OCI-LY7 (cell line): ENCODE results near the gene C1QTNF2.

Experiments
- CTCF ChIP-seq: fragments of 200-600 bp; sonication (generic); conservative IDR thresholded peaks from 2 replicates; pipeline ENCODE4 v1.5.1; 2014; ENCODE audit warnings: mild to moderate bottlenecking, antibody characterized with exemption, low read length, moderate library complexity, mixed read lengths
- EZH2phosphoT487 ChIP-seq: fragments of 200-600 bp; sonication (generic); IDR thresholded peaks from 2 replicates; pipeline ENCODE4 v1.6.1; 2018; ENCODE audit warnings: low read depth, borderline replicate concordance, mild to moderate bottlenecking, mixed run types, antibody characterized with exemption, low read length, moderate library complexity, mixed read lengths

DNA sequence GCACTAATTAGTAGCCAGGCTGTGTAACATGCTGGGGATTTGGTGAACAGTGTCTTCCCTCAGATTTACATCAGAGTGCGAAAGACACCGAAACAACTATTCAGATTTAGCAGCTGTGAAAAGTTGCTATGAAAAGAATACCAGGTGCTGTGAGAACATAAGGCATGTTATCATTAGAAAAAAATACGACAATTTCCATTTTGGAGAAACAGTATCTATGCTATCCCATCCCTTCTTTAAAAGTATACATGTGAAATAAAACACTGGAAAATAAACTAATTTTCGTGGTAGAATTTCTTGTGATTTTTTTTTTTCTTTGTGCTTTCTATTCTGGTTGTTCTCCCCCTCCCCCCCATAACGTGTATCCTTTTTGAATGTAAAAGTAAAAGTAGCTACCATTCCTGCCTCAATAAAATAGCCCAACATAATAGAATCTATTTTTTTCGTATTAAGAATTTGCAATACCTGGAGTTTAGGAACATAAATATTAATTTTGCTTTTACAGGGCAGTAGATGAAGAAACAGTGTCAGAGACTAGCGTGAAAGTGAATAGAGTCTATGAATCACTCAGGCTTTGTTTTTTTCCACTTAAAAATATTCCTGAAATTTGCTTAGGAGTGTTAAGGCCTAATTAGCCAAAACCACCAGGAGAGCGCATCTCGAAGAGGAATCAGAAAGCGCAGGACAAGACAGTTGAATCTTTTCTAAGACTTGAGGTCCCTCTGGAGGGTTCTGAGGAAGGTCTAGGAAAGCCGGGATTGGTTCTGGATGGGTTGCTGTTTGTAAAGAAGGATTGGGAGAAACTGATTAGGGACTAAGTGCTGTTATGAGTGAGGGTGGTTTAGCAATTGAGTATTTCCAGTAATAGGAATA lies 49.3 kb upstream of the C1QTNF2 start:
- TF ChIP-seq CTCF (no peak), EZH2phosphoT487 (no peak)
